ENCODE data around the gene IGFBP2. TPM values are rescaled to one million over a fixed set of nuclear protein-coding genes. Genes with fewer than 3 reads are reported as not detected.

The IGFBP2 gene
- total RNA-seq, 6 donors from 2014 or later = 16.8 to 82.8 (median 41.9) TPM

DNA sequence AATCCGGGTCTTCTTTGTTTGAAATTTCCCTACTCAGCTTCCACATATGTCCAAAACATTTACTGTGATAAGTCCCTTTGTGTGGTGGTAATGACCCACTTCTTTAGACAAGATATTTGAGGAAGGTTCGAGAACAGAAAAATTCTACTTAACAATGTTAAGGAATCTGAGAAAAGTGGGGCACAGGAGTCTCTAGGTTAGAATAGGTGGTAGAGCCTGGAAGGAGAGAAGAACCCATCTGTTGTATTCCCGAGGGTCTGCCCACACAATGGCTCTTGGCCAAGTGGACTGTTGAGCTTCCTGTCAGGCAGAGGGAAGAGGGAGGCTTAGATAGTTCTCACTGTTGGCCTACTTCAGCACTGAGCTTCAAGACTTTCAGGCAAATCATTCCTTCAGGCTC is 4.3 kb downstream of the IGFBP2 start:
- H3K27me3 ChIP-seq = peaks cover 0 to 11% (median 8%) of the 10 kb centered on the region in 4 donors
- DNase-seq (no peak), ATAC-seq (ENCODE audit: low FRiP score in 2 of 2) (no peak)
- no peak overlapping the region for H3K27ac ChIP-seq
- no peaks in the 10 kb centered on the region for H3K36me3 ChIP-seq
- TF ChIP-seq POLR2AphosphoS5 (IDR thresholded peaks at IDR 0.05) (no peak), EP300 (IDR thresholded peaks at IDR 0.05) (no peak), POLR2A (IDR thresholded peaks at IDR 0.05) (no peak)
- 54 to 60% methylated on average over 3 of the region's 3 CpGs for WGBS, 2 donors
- H3K4me3 ChIP-seq = no peak overlapping the region
- H3K4me1 ChIP-seq = peaks cover 18 to 41% (median 33%) of the 10 kb centered on the region in 4 donors
- no peaks in the 10 kb centered on the region for H3K9me3 ChIP-seq

DNA sequence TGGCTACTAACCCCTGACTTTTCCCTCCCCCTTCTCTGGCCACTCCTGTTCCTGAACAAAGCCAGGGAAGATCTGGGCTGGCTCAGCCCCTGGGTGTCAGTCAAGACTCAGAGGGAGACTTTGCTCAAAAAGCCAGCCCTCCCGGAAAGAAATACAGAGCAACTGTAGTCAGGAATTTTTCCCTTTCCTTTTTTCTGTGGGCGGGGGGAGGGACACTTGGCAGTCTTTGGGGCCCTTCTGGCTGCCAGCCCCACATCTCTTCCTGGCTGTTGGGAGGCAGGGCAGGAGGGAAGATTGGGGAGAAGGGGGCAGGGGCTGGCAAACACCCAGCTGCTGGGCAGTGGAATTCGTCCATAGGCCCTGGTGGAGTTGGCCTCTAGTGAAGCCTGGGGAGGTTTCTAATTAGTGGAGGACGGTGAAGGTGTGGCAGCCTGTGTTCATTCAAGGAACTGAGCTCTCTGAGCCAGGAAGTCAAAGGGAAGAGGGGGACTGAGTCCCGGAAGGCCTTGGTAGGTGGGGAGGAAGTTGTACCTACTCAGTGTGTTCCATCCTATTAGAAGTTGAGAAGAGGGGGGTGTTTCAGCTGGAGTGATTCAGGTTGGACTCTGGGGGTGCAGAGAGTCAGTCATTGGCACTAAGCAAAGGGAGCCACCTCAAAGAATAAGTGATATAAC is 10.9 kb downstream of the IGFBP2 start:
- Histone ChIP-seq H3K4me1 (peaks cover 0 to 12% (median 7%) of the 10 kb centered on the region in 4 donors), H3K4me3 (no peak overlapping the region), H3K9me3 (no peaks in the 10 kb centered on the region), H3K36me3 (no peaks in the 10 kb centered on the region), H3K27ac (peak overlapping the region in 2 of 4 donors; percentile 3 to 23), H3K27me3 (no peaks in the 10 kb centered on the region)
- WGBS, 2 donors = 31 to 51% methylated on average over 4 to 5 of the region's 5 CpGs
- ATAC-seq (ENCODE audit: low FRiP score in 2 of 2) = no peak
- no peak for DNase-seq
- TF ChIP-seq POLR2A (IDR thresholded peaks at IDR 0.05) (no peak), POLR2AphosphoS5 (IDR thresholded peaks at IDR 0.05) (no peak), EP300 (IDR thresholded peaks at IDR 0.05) (no peak)
- TF ChIP-seq, protein P1, sequence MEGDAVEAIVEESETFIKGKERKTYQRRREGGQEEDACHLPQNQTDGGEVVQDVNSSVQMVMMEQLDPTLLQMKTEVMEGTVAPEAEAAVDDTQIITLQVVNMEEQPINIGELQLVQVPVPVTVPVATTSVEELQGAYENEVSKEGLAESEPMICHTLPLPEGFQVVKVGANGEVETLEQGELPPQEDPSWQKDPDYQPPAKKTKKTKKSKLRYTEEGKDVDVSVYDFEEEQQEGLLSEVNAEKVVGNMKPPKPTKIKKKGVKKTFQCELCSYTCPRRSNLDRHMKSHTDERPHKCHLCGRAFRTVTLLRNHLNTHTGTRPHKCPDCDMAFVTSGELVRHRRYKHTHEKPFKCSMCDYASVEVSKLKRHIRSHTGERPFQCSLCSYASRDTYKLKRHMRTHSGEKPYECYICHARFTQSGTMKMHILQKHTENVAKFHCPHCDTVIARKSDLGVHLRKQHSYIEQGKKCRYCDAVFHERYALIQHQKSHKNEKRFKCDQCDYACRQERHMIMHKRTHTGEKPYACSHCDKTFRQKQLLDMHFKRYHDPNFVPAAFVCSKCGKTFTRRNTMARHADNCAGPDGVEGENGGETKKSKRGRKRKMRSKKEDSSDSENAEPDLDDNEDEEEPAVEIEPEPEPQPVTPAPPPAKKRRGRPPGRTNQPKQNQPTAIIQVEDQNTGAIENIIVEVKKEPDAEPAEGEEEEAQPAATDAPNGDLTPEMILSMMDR (IDR thresholded peaks at IDR 0.05) = no peak

DNA sequence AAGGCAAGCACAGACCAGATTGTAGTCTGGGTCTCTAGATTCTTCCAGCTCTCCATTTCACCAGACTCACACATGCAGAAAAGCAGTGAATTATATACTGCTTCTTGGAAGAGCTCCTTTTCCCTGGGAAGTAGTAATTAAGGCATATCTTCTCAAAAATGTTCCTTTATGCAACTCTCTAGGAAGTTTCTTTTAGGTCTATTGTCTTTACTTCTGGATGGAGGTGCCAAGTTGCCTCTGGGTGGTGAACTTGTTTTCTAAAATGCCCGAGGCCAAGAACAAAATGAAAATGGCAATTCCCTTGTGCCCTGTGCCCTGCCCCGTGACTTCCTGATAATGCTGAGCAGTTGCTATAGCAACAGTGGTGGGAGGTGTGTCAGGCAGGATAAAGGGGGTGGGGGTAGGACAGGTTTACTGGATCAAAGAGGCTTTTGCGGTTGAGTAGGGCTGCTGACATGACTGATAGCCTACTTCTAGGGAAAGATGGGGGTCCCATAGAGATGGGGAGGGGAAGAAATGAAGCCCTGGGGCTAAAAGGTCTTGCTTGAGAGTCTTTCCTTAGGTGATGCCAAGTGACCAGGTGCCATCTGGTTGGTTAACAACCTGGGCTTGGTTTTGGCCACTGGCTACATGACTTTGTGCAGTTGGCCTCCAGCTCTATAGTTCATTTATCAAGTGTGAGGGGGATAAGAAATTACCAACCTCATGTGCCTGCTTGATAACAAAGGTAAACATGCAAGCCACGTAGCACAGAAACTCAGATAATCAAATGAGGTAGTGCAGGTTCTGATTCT is 11.8 kb downstream of the IGFBP2 start:
- no peak overlapping the region for H3K27ac ChIP-seq
- WGBS, 2 donors = 41 to 60% methylated on average over 4 of the region's 4 CpGs

DNA sequence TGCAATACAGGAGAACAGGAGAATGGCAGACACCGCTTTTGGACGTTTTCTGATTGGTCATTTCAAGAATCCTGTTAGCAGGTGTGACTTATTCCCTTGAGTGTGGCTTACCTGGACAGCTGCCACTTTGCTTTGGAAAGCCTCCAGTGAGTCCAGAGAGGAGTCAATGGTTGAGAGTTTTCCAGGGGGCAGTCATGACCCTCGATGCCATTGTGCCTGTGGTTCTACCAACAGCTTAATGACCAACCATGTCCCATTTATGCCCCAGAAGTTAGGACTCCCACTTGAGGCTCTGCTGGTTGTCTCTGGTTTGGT is 12.4 kb downstream of the IGFBP2 start:
- no peak for DNase-seq
- Histone ChIP-seq H3K36me3 (no peaks in the 10 kb centered on the region), H3K27ac (no peak overlapping the region), H3K4me3 (no peak overlapping the region), H3K9me3 (no peaks in the 10 kb centered on the region), H3K27me3 (no peaks in the 10 kb centered on the region), H3K4me1 (peaks cover 0 to 12% (median 7%) of the 10 kb centered on the region in 4 donors)
- TF ChIP-seq POLR2A (IDR thresholded peaks at IDR 0.05) = no peak
- no peak for TF ChIP-seq POLR2AphosphoS5 (IDR thresholded peaks at IDR 0.05)
- TF ChIP-seq EP300 (IDR thresholded peaks at IDR 0.05) = no peak
- TF ChIP-seq, protein P1 (IDR thresholded peaks at IDR 0.05) = no peak
- ATAC-seq (ENCODE audit: low FRiP score in 2 of 2) = no peak
- WGBS, 2 donors = 63 to 100% methylated on average over 2 to 3 of the region's 3 CpGs

More for the DNA sequence above, 11.8 kb downstream of the IGFBP2 start:
- DNase-seq (no peak), ATAC-seq (ENCODE audit: low FRiP score in 2 of 2) (no peak)
- TF ChIP-seq POLR2AphosphoS5 (IDR thresholded peaks at IDR 0.05) = no peak
- TF ChIP-seq, protein P1 (IDR thresholded peaks at IDR 0.05) = no peak
- TF ChIP-seq POLR2A (IDR thresholded peaks at IDR 0.05) = no peak
- TF ChIP-seq EP300 (IDR thresholded peaks at IDR 0.05) = no peak
- H3K4me3 ChIP-seq = no peak overlapping the region
- H3K4me1 ChIP-seq = peaks cover 0 to 12% (median 7%) of the 10 kb centered on the region in 4 donors
- no peaks in the 10 kb centered on the region for H3K9me3 ChIP-seq
- no peaks in the 10 kb centered on the region for H3K36me3 ChIP-seq
- H3K27me3 ChIP-seq = no peaks in the 10 kb centered on the region

DNA sequence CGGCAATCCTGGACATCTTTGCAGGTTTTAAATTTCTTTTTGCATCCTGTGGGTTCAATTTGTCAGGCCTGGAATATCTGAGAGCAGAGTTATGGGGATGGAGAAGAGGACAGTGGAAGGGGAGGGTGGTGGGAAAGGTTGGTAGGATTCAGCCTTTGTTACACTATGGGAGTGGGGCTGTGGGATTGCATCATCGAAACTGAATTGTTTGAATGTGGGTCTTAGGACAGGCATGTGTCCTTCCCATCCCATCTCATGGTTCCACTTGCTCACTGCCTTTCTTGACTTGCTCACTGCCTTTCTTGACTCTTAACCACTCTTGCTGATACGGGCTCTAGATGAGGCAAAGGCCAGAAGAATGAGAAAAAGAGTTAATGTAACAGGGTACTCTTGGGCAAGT is 12.9 kb downstream of the IGFBP2 start:
- Histone ChIP-seq H3K27me3 (no peaks in the 10 kb centered on the region), H3K9me3 (no peaks in the 10 kb centered on the region), H3K4me3 (no peak overlapping the region), H3K36me3 (no peaks in the 10 kb centered on the region), H3K27ac (no peak overlapping the region), H3K4me1 (peaks cover 0 to 12% (median 7%) of the 10 kb centered on the region in 4 donors)
- TF ChIP-seq, protein P1 (IDR thresholded peaks at IDR 0.05) = no peak
- TF ChIP-seq POLR2AphosphoS5 (IDR thresholded peaks at IDR 0.05) (no peak), EP300 (IDR thresholded peaks at IDR 0.05) (no peak), POLR2A (IDR thresholded peaks at IDR 0.05) (no peak)
- no peak for DNase-seq
- no peak for ATAC-seq (ENCODE audit: low FRiP score in 2 of 2)
- 93 to 98% methylated on average over 3 of the region's 3 CpGs for WGBS, 2 donors
